ENCODE measurements around the gene KRT23.

Gene KRT23

GRCh38 chr17:40936976-40937375 is 470 bp downstream of the KRT23 start:
- no peak for DNase-seq (ENCODE audit: extremely low read depth, insufficient read length)
- Histone ChIP-seq H3K4me3 (replicated peaks; ENCODE audit: low read depth, low read length) (no peak overlapping the region), H3K36me3 (ENCODE audit: control insufficient read depth, insufficient read depth, low read length) (no peaks in the 10 kb centered on the region), H3K27me3 (replicated peaks; ENCODE audit: control insufficient read depth, insufficient read depth, low read length) (peaks cover 3% of the 10 kb centered on the region; the same call in 1 of the 2 replicates)
- TF ChIP-seq CTCF (IDR thresholded peaks at IDR 0.05; ENCODE audit: insufficient read depth, low read length, poor library complexity, severe bottlenecking): no peak

GRCh38 chr17:40936437-40936971 is 942 bp downstream of the KRT23 start:
- H3K4me3 ChIP-seq (replicated peaks; ENCODE audit: low read depth, low read length): no peak overlapping the region
- no peak for DNase-seq (ENCODE audit: extremely low read depth, insufficient read length)

GRCh38 chr17:40935624-40936023 is 1.8 kb downstream of the KRT23 start:
- Histone ChIP-seq H3K27me3 (replicated peaks; ENCODE audit: control insufficient read depth, insufficient read depth, low read length) (peaks cover 3% of the 10 kb centered on the region; the same call in 1 of the 2 replicates), H3K36me3 (ENCODE audit: control insufficient read depth, insufficient read depth, low read length) (no peaks in the 10 kb centered on the region), H3K4me3 (replicated peaks; ENCODE audit: low read depth, low read length) (no peak overlapping the region)
- TF ChIP-seq CTCF (IDR thresholded peaks at IDR 0.05; ENCODE audit: insufficient read depth, low read length, poor library complexity, severe bottlenecking): no peak
- DNase-seq (ENCODE audit: extremely low read depth, insufficient read length): no peak

More at GRCh38 chr17:40936437-40936971, 942 bp downstream of the KRT23 start:
- no peak for TF ChIP-seq CTCF (IDR thresholded peaks at IDR 0.05; ENCODE audit: insufficient read depth, low read length, poor library complexity, severe bottlenecking)
- no peaks in the 10 kb centered on the region for H3K36me3 ChIP-seq (ENCODE audit: control insufficient read depth, insufficient read depth, low read length)
- peaks cover 3% of the 10 kb centered on the region; the same call in 1 of the 2 replicates for H3K27me3 ChIP-seq (replicated peaks; ENCODE audit: control insufficient read depth, insufficient read depth, low read length)

- Histone ChIP-seq H3K4me3 (replicated peaks; ENCODE audit: low read depth, low read length) (no peak overlapping the region), H3K36me3 (ENCODE audit: control insufficient read depth, insufficient read depth, low read length) (no peaks in the 10 kb centered on the region)
- TF ChIP-seq CTCF (IDR thresholded peaks at IDR 0.05; ENCODE audit: insufficient read depth, low read length, poor library complexity, severe bottlenecking): no peak
Observed at GRCh38 chr17:40932608-40933007, 4.8 kb downstream of the KRT23 start.

GRCh38 chr17:40931311-40931710 is 6.1 kb downstream of the KRT23 start:
- no peak for TF ChIP-seq CTCF (IDR thresholded peaks at IDR 0.05; ENCODE audit: insufficient read depth, low read length, poor library complexity, severe bottlenecking)
- DNase-seq (ENCODE audit: extremely low read depth, insufficient read length): no peak
- no peaks in the 10 kb centered on the region for H3K36me3 ChIP-seq (ENCODE audit: control insufficient read depth, insufficient read depth, low read length)
- peaks cover 1% of the 10 kb centered on the region; the same call in 1 of the 2 replicates for H3K27me3 ChIP-seq (replicated peaks; ENCODE audit: control insufficient read depth, insufficient read depth, low read length)
- H3K4me3 ChIP-seq (replicated peaks; ENCODE audit: low read depth, low read length): no peak overlapping the region

More at GRCh38 chr17:40932608-40933007, 4.8 kb downstream of the KRT23 start:
- no peak for DNase-seq (ENCODE audit: extremely low read depth, insufficient read length)
- peaks cover 3% of the 10 kb centered on the region; the same call in 1 of the 2 replicates for H3K27me3 ChIP-seq (replicated peaks; ENCODE audit: control insufficient read depth, insufficient read depth, low read length)

GRCh38 chr17:40926341-40926740 is 11.1 kb downstream of the KRT23 start:
- TF ChIP-seq CTCF (IDR thresholded peaks at IDR 0.05; ENCODE audit: insufficient read depth, low read length, poor library complexity, severe bottlenecking): no peak
- no peak for DNase-seq (ENCODE audit: extremely low read depth, insufficient read length)
- Histone ChIP-seq H3K27me3 (replicated peaks; ENCODE audit: control insufficient read depth, insufficient read depth, low read length) (no peaks in the 10 kb centered on the region; the same call in none of the 2 replicates), H3K4me3 (replicated peaks; ENCODE audit: low read depth, low read length) (no peak overlapping the region), H3K36me3 (ENCODE audit: control insufficient read depth, insufficient read depth, low read length) (no peaks in the 10 kb centered on the region)
